Transverse colon (tissue), 4 donors: ENCODE measurements around the gene ZC3H12D. TPM values are rescaled to one million over a fixed set of nuclear protein-coding genes. Genes with fewer than 3 reads are reported as not detected.

Experiments
- DNase-seq: peaks from one replicate; pipeline ENCODE4 v3.0.0-alpha.2; 2019
- H3K27ac ChIP-seq, 4 donors: fragments of 200-600 bp; sonication (generic); 2 replicates each; pipeline ENCODE4 v1.5.1; 2016 to 2018; ENCODE audit warnings: inconsistent platforms in 4 of 4
- H3K27me3 ChIP-seq: fragments of 200-600 bp; sonication (generic); 2 replicates; pipeline ENCODE4 v1.5.1; 2017; ENCODE audit warnings: inconsistent platforms
- H3K36me3 ChIP-seq, 4 donors: fragments of 200-600 bp; sonication (generic); 2 replicates each; pipeline ENCODE4 v1.5.1; 2017 to 2019; ENCODE audit warnings: inconsistent platforms in 4 of 4
- H3K4me1 ChIP-seq, 4 donors: fragments of 200-600 bp; sonication (generic); 2 replicates each; pipeline ENCODE4 v1.5.1; 2017 to 2020; ENCODE audit warnings: inconsistent platforms in 4 of 4
- H3K4me3 ChIP-seq, 4 donors: fragments of 200-600 bp; sonication (generic); 1 replicate in 1 of 4; 2 replicates in 3 of 4; pipeline versions ENCODE4 v1.5.1 to v1.6.1; 2017 to 2019; ENCODE audit warnings: inconsistent platforms in 4 of 4
- H3K9me3 ChIP-seq, 2 donors: fragments of 200-600 bp; sonication (generic); 2 replicates each; pipeline ENCODE4 v1.5.1; 2017 to 2019; ENCODE audit warnings: inconsistent platforms in 2 of 2
- CTCF ChIP-seq, 5 experiments: fragments of 200-600 bp in 3 of 5; fragments of 450-650 bp in 2 of 5; sonication (generic) in 3 of 5; IDR thresholded peaks; 1 replicate in 2 of 5; 2 replicates in 3 of 5; pipeline ENCODE4 v1.5.1; 2016 to 2017; ENCODE audit warnings: antibody characterized with exemption in 5 of 5, inconsistent platforms in 3 of 5, mild to moderate bottlenecking in 2 of 5, moderate library complexity in 1 of 5
- EP300 ChIP-seq: sonication (generic); formaldehyde crosslinking; IDR thresholded peaks from one replicate; pipeline ENCODE4 v1.6.1; 2017; ENCODE audit warnings: antibody characterized with exemption, low read depth
- POLR2A ChIP-seq: fragments of 450-650 bp; IDR thresholded peaks from one replicate; pipeline ENCODE4 v1.6.1; 2016; ENCODE audit warnings: antibody characterized with exemption, mild to moderate bottlenecking, moderate library complexity
- POLR2AphosphoS5 ChIP-seq, 3 donors: sonication (generic); formaldehyde crosslinking; IDR thresholded peaks; one replicate each; pipeline ENCODE4 v1.6.1; 2016; ENCODE audit warnings: antibody characterized with exemption in 3 of 3
- WGBS, 2 donors: methylation state at CpG; one replicate each; pipeline ENCODE4 v1.1.5; 2018; ENCODE audit warnings: low coverage in 1 of 2; 5-methylcytosine and 5-hydroxymethylcytosine counted together
- in situ Hi-C, 4 donors: fragments of 200-750 bp; cut with MboI; loops; one replicate each; pipeline versions ENCODE4 v1.15.0 to v1.15.1; 2017; ENCODE audit warnings: low sequenced_read_pairs in 3 of 4, low pct_ligation_motif_present in 1 of 4, low pct_unique_long_range_greater_than_20kb in 1 of 4
- intact Hi-C: fragments of 100-400 bp; cut with DNase I; formaldehyde crosslinking; loops from one replicate; pipeline ENCODE4 v1.15.1; 2023; ENCODE audit warnings: low total_unique reads
- total RNA-seq, 4 donors: library from RNA; depleted of rRNA; stranded (reverse); fragments of >200 nt; gene quantifications; one replicate each; pipeline ENCODE4 v1.1.0, GENCODE V29; 2016

Gene ZC3H12D
- total RNA-seq, result 10 to 100 TPM in 3 of 4 donors, 1 to 10 TPM in 1; 1.8 to 24.3 (median 12.1) TPM

GRCh38 chr6:149484733-149485700 lies at the start of gene ZC3H12D:
TSS of gene ZC3H12D (minus strand) at chr6:149485014. CDS start at chr6:149474543, 10,471 bp downstream.
- WGBS, 2 donors, result 19 to 21% methylated on average over 7 to 22 of the region's 22 CpGs
- intact Hi-C loops (no loop called here), in situ Hi-C loops (no loop called here)
- no peaks in the 10 kb centered on the region for H3K36me3 ChIP-seq
- H3K27me3 ChIP-seq, result no peaks in the 10 kb centered on the region
- H3K4me1 ChIP-seq, result peaks cover 4 to 42% (median 20%) of the 10 kb centered on the region in 4 donors
- peak; percentile 84 for DNase-seq
- peak within 1 kb of the TSS in 3 of 4 donors; percentile 4 to 42 (median 5) for H3K4me3 ChIP-seq
- no peaks in the 10 kb centered on the region for H3K9me3 ChIP-seq
- TF ChIP-seq POLR2A, result peak; percentile 47
- no peak for TF ChIP-seq EP300
- peak; percentile 29 to 75 (median 36) for TF ChIP-seq CTCF (IDR thresholded peaks at IDR 0.05)
- TF ChIP-seq POLR2AphosphoS5 (IDR thresholded peaks at IDR 0.05), result peak in 2 of 3 donors; percentile 40 to 50
- peak within 1 kb of the TSS; percentile 71 to 81 (median 75) for H3K27ac ChIP-seq

GRCh38 chr6:149529650-149530049 lies 44.8 kb upstream of the ZC3H12D start:
- Histone ChIP-seq H3K9me3 (no peaks in the 10 kb centered on the region), H3K27me3 (no peaks in the 10 kb centered on the region), H3K36me3 (peaks cover 0 to 79% (median 32%) of the 10 kb centered on the region in 4 donors), H3K4me1 (no peaks in the 10 kb centered on the region), H3K4me3 (no peak overlapping the region), H3K27ac (no peak overlapping the region)
- in situ Hi-C loops, result no loop called here
- DNase-seq, result no peak
- intact Hi-C loops, result no loop called here
- 96 to 100% methylated on average over 2 to 5 of the region's 5 CpGs for WGBS, 2 donors
- TF ChIP-seq EP300 (no peak), CTCF (IDR thresholded peaks at IDR 0.05) (no peak), POLR2A (no peak), POLR2AphosphoS5 (IDR thresholded peaks at IDR 0.05) (no peak)

GRCh38 chr6:149515494-149515893 lies 30.7 kb upstream of the ZC3H12D start:
- Histone ChIP-seq H3K27ac (no peak overlapping the region), H3K9me3 (no peaks in the 10 kb centered on the region), H3K36me3 (peaks cover 0 to 28% (median 10%) of the 10 kb centered on the region in 4 donors), H3K4me3 (no peak overlapping the region), H3K4me1 (peaks cover 0 to 8% (median 4%) of the 10 kb centered on the region in 4 donors), H3K27me3 (no peaks in the 10 kb centered on the region)
- intact Hi-C loops, result loop anchor here (5.0 kb wide), 2 partner anchors 423 to 488 kb away; no protein-coding TSS in a partner anchor
- 100% methylated on average over 1 of the region's 1 CpG for WGBS, 2 donors
- no peak for TF ChIP-seq CTCF (IDR thresholded peaks at IDR 0.05)
- no peak for TF ChIP-seq POLR2A
- no peak for TF ChIP-seq POLR2AphosphoS5 (IDR thresholded peaks at IDR 0.05)
- no peak for DNase-seq
- in situ Hi-C loops, result loop anchor here in 2 of 4 donors (10.0 to 25.0 kb wide), 4 partner anchors 81 to 491 kb away; no protein-coding TSS in a partner anchor

GRCh38 chr6:149513915-149514314 lies 29.1 kb upstream of the ZC3H12D start:
- DNase-seq, result no peak
- intact Hi-C loops (no loop called here), in situ Hi-C loops (loop anchor here in 2 of 4 donors (10.0 to 25.0 kb wide), 4 partner anchors 79 to 489 kb away; no protein-coding TSS in a partner anchor)
- Histone ChIP-seq H3K36me3 (peaks cover 0 to 23% (median 4%) of the 10 kb centered on the region in 4 donors), H3K27ac (no peak overlapping the region), H3K27me3 (no peaks in the 10 kb centered on the region), H3K9me3 (no peaks in the 10 kb centered on the region), H3K4me3 (no peak overlapping the region), H3K4me1 (peaks cover 0 to 8% (median 4%) of the 10 kb centered on the region in 4 donors)
- TF ChIP-seq CTCF (IDR thresholded peaks at IDR 0.05) (no peak), POLR2A (no peak), EP300 (no peak), POLR2AphosphoS5 (IDR thresholded peaks at IDR 0.05) (no peak)
- WGBS, 2 donors, result 57 to 80% methylated on average over 2 to 5 of the region's 5 CpGs
